Measurements from ENCODE around the gene PRPF38A. TPM values are rescaled to one million over a fixed set of nuclear protein-coding genes. Genes with fewer than 3 reads are reported as not detected.
"Not testable (repeated sequence)": the region's sequence is repeated elsewhere in the genome, so short reads cannot be mapped to it uniquely, and the experiment has no call there.

The PRPF38A gene
- total RNA-seq, 4 donors from 2014 or later = 10.7 to 24.0 (median 13.8) TPM

GRCh38 chr1:52367272-52367671, 37.1 kb upstream of the PRPF38A start:
- TF ChIP-seq, protein P1, sequence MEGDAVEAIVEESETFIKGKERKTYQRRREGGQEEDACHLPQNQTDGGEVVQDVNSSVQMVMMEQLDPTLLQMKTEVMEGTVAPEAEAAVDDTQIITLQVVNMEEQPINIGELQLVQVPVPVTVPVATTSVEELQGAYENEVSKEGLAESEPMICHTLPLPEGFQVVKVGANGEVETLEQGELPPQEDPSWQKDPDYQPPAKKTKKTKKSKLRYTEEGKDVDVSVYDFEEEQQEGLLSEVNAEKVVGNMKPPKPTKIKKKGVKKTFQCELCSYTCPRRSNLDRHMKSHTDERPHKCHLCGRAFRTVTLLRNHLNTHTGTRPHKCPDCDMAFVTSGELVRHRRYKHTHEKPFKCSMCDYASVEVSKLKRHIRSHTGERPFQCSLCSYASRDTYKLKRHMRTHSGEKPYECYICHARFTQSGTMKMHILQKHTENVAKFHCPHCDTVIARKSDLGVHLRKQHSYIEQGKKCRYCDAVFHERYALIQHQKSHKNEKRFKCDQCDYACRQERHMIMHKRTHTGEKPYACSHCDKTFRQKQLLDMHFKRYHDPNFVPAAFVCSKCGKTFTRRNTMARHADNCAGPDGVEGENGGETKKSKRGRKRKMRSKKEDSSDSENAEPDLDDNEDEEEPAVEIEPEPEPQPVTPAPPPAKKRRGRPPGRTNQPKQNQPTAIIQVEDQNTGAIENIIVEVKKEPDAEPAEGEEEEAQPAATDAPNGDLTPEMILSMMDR (IDR thresholded peaks at IDR 0.05) = no peak
- no peak for ATAC-seq (ENCODE audit: low FRiP score)

GRCh38 chr1:52368383-52369172, 35.8 kb upstream of the PRPF38A start:
- TF ChIP-seq, protein P1 (IDR thresholded peaks at IDR 0.05) = no peak
- ATAC-seq (ENCODE audit: low FRiP score) (no peak), DNase-seq (ENCODE audit: low spot score) (no peak)

More at GRCh38 chr1:52367272-52367671, 37.1 kb upstream of the PRPF38A start:
- DNase-seq (ENCODE audit: low spot score) = no peak

DNA sequence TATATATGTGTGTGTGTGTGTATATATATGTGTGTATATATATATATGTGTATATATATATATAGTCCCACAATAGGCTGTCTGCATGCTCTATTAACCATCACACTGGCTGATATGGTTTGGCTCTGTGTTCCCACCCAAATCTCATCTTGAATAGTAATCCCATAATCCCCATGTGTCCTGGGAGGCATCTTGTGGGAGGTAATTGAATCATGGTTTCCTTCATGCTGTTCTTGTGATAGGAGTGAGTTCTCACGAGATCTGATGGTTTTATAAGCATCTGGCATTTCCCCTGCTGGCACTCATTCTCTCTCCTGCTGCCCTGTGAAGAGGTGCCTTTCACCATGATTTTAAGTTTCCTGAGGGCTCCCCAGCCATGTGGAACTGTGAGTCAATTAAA, 34.6 kb upstream of the PRPF38A start:
- not testable (repeated sequence) for ATAC-seq (ENCODE audit: low FRiP score); DNase-seq (ENCODE audit: low spot score)

GRCh38 chr1:52385376-52385775, 19.0 kb upstream of the PRPF38A start:
- TF ChIP-seq, protein P1 (IDR thresholded peaks at IDR 0.05) = no peak
- DNase-seq (ENCODE audit: low spot score) (no peak), ATAC-seq (ENCODE audit: low FRiP score) (no peak)

- ATAC-seq (ENCODE audit: low FRiP score) = no peak
- TF ChIP-seq, protein P1 (IDR thresholded peaks at IDR 0.05) = no peak
- no peak for DNase-seq (ENCODE audit: low spot score)
Observed at GRCh38 chr1:52386458-52386857, 17.9 kb upstream of the PRPF38A start.

DNA sequence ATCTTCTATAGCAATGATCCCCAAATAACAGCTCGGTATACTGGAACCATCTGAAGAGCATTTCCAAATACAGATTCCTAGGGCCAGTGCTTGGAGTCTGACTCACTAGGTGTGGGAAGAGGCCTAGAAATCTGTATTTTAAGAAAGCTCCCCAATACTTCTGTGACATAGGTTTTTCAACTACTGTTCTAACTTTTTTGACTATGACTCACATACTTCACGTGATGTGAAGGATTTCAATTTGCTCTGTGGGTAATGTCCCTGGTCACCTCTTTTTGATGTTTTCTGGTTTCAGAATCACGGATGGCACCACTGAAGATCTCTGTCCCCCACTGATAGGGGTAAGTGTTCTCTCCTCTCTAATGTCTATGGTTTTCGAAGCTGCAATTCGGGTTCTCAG, 11.2 kb upstream of the PRPF38A start:
- TF ChIP-seq, protein P1 (IDR thresholded peaks at IDR 0.05) = no peak
- no peak for ATAC-seq (ENCODE audit: low FRiP score)

DNA sequence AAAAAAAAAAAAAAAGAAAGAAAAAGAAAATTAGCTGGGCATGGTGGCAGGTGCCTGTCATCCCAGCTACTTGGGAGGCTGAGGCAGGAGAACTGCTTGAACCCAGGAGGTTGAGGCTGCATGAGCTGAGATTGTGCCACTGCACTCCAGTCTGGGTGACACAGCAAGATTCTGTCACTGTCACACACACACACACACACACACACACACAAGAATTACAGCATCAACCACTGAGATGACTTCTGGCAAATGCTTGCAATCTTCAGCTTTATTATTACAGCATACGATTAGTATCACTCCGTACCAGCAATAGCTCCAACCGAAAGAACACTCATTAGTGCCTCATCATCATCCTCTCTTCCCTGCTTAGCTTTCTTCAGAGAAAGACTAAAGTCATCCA, 4.8 kb upstream of the PRPF38A start:
- TF ChIP-seq, protein P1 (IDR thresholded peaks at IDR 0.05) = no peak

More for the DNA sequence above, 11.2 kb upstream of the PRPF38A start:
- DNase-seq (ENCODE audit: low spot score) = no peak

More for the DNA sequence above, 4.8 kb upstream of the PRPF38A start:
- no peak for ATAC-seq (ENCODE audit: low FRiP score)
- no peak for DNase-seq (ENCODE audit: low spot score)

Measured in omental fat pad (tissue), 4 donors.